HepG2 (cell line): ENCODE results near the gene OR10AD1. TPM values are rescaled to one million over a fixed set of nuclear protein-coding genes. Genes with fewer than 3 reads are reported as not detected.

ENCODE experiments used
- KDM4B ChIP-seq: sonication (generic); formaldehyde crosslinking; IDR thresholded peaks from 2 replicates; pipeline ENCODE4 v1.4.0; 2020; ENCODE audit warnings: missing genetic modification reagents
- MBNL3 ChIP-seq: fragments of 250-450 bp; sonication (Bioruptor Pico); conservative IDR thresholded peaks from 2 replicates; pipeline ENCODE4 v1.8.0; 2022; ENCODE audit warnings: mild to moderate bottlenecking, inconsistent platforms
- NR2F2 ChIP-seq: IDR thresholded peaks from 2 replicates; pipeline ENCODE4 v1.6.1; 2012; ENCODE audit warnings: low read depth, inconsistent platforms, borderline replicate concordance
- PATZ1 ChIP-seq: sonication (generic); formaldehyde crosslinking; IDR thresholded peaks from 2 replicates; pipeline ENCODE4 v1.4.0; 2020; ENCODE audit warnings: missing genetic modification reagents
- PBX3 ChIP-seq: sonication (generic); formaldehyde crosslinking; IDR thresholded peaks from 2 replicates; pipeline ENCODE4 v1.8.1; 2023; ENCODE audit warnings: missing genetic modification reagents, inconsistent platforms, borderline replicate concordance
- SKI ChIP-seq: fragments of 450-650 bp; IDR thresholded peaks from one replicate; pipeline ENCODE4 v1.6.1; 2018; ENCODE audit warnings: mild to moderate bottlenecking; ENCODE audit not compliant: partially characterized antibody
- THAP8 ChIP-seq: sonication (generic); formaldehyde crosslinking; IDR thresholded peaks from 2 replicates; pipeline ENCODE4 v1.5.1; 2020; ENCODE audit warnings: missing genetic modification reagents, mild to moderate bottlenecking, borderline replicate concordance
- TIGD3 ChIP-seq: sonication (generic); formaldehyde crosslinking; IDR thresholded peaks from 2 replicates; pipeline ENCODE4 v1.5.1; 2020; ENCODE audit warnings: mild to moderate bottlenecking, missing genetic modification reagents, borderline replicate concordance
- ZFP37 ChIP-seq: sonication (generic); formaldehyde crosslinking; IDR thresholded peaks from 2 replicates; pipeline ENCODE4 v1.4.0; 2020; ENCODE audit warnings: missing genetic modification reagents, borderline replicate concordance
- ZHX1 ChIP-seq: sonication (generic); formaldehyde crosslinking; IDR thresholded peaks from 2 replicates; pipeline ENCODE4 v1.8.1; 2022; ENCODE audit warnings: low read depth, mild to moderate bottlenecking, missing genetic modification reagents
- ZNF512B ChIP-seq: sonication (generic); formaldehyde crosslinking; IDR thresholded peaks from 2 replicates; pipeline ENCODE4 v1.5.1; 2020; ENCODE audit warnings: missing genetic modification reagents, mild to moderate bottlenecking, borderline replicate concordance
- ZNF552 ChIP-seq: sonication (generic); formaldehyde crosslinking; IDR thresholded peaks from 2 replicates; pipeline ENCODE4 v1.9.0; 2022; ENCODE audit warnings: missing genetic modification reagents, mild to moderate bottlenecking, borderline replicate concordance
- ZNF615 ChIP-seq: sonication (generic); formaldehyde crosslinking; IDR thresholded peaks from 2 replicates; pipeline ENCODE4 v1.5.0; 2020; ENCODE audit warnings: mild to moderate bottlenecking, missing genetic modification reagents, borderline replicate concordance
- ZNF660 ChIP-seq: sonication (generic); formaldehyde crosslinking; IDR thresholded peaks from 2 replicates; pipeline ENCODE4 v1.5.1; 2020; ENCODE audit warnings: mild to moderate bottlenecking, low read depth, missing genetic modification reagents, borderline replicate concordance
- ZNF83 ChIP-seq: sonication (generic); formaldehyde crosslinking; IDR thresholded peaks from 2 replicates; pipeline ENCODE4 v1.4.0; 2020; ENCODE audit warnings: missing genetic modification reagents, mild to moderate bottlenecking, borderline replicate concordance
- ZNF839 ChIP-seq: sonication (generic); formaldehyde crosslinking; IDR thresholded peaks from 2 replicates; pipeline ENCODE4 v1.4.0; 2020; ENCODE audit warnings: missing genetic modification reagents, mild to moderate bottlenecking, borderline replicate concordance
- polyA plus RNA-seq, 8 experiments: library from polyadenylated mRNA; depleted of rRNA in 3 of 8; stranded (reverse) in 7 of 8; unstranded in 1 of 8; fragments of >200 nt; fragmentation: Illumina TruSeq in 4 of 8; extraction: Trizol in 4 of 8; gene quantifications; 2 replicates each; pipeline versions ENCODE4 v1.2.1 to v1.2.3, GENCODE V29; 2011 to 2016; ENCODE audit warnings: low read depth in 4 of 8, missing spikeins in 1 of 8, mixed read lengths in 1 of 8; ENCODE audit not compliant: insufficient read depth in 1 of 8
- total RNA-seq, 5 experiments: library from RNA; depleted of rRNA; stranded (reverse); fragments of >200 nt; fragmentation: Illumina TruSeq; extraction: Trizol; gene quantifications; 2 replicates each; pipeline ENCODE4 v1.2.3, GENCODE V29; 2016; ENCODE audit warnings: low read depth in 1 of 5

Gene OR10AD1
- total and polyA plus RNA-seq, 2 of the 13 experiments (the other 11 are each of a cell fraction or from before 2014, with no cell fraction given): not detected

- TF ChIP-seq ZNF615 (CRISPR knock-in tag) (no peak), ZFP37 (CRISPR knock-in tag) (no peak), ZNF552 (no peak), PATZ1 (peak; percentile 94), NR2F2 (no peak), SKI (no peak), ZHX1 (CRISPR knock-in tag) (0 out of 2 replicates have a peak, but pooled peaks have one; percentile 22), THAP8 (no peak; the same call in 1 of the 2 replicates), PBX3 (no peak), KDM4B (CRISPR knock-in tag) (0 out of 2 replicates have a peak, but pooled peaks have one; percentile 21), ZNF660 (CRISPR knock-in tag) (no peak), TIGD3 (CRISPR knock-in tag) (no peak), MBNL3 (CRISPR knock-in tag) (no peak), ZNF83 (CRISPR knock-in tag) (no peak; the same call in 1 of the 2 replicates), ZNF512B (CRISPR knock-in tag) (no peak), ZNF839 (no peak)
Observed at GRCh38 chr12:48157018-48157888, 45.8 kb downstream of the OR10AD1 start, which contains the start of gene ASB8 (continued).
